ENCODE results near the gene PRPF18.

- TF ChIP-seq ZNF274 (IDR thresholded peaks at IDR 0.05; ENCODE audit: low read depth, low read length) = no peak
- no peak for TF ChIP-seq SUZ12 (IDR thresholded peaks at IDR 0.05; ENCODE audit: extremely low read depth, insufficient read depth, insufficient read length)
- no peak for TF ChIP-seq YY1 (IDR thresholded peaks at IDR 0.05; ENCODE audit: insufficient read depth, insufficient read length)
These were observed 66.1 kb downstream of the PRPF18 start for GRCh38 chr10:13652860-13653259.

All from NT2/D1 (cell line).